ENCODE data around the gene CCT2.

- no peak for TF ChIP-seq CTCF (IDR thresholded peaks at IDR 0.05)
- TF ChIP-seq GABPB1 (CRISPR knock-in tag; IDR thresholded peaks at IDR 0.05) = no peak
- no peak for TF ChIP-seq ZBTB43 (CRISPR knock-in tag; IDR thresholded peaks at IDR 0.05)
- no peak for TF ChIP-seq GTF2I (CRISPR knock-in tag; conservative IDR thresholded peaks at IDR 0.05)
- no peak for TF ChIP-seq ARID4B (CRISPR knock-in tag; IDR thresholded peaks at IDR 0.05; ENCODE audit: borderline replicate concordance)
- TF ChIP-seq RELA (CRISPR knock-in tag; IDR thresholded peaks at IDR 0.05; ENCODE audit: borderline replicate concordance) = no peak
Observed at GRCh38 chr12:69645031-69645430, 59.8 kb downstream of the CCT2 start.
